GM18870 (cell line): ENCODE results near the gene OR52I1.
A peak's percentile ranks its signal among the peaks of the same experiment; 100 is the strongest.

ENCODE experiments used
- ATAC-seq: cut with Tn5 transposase; IDR thresholded peaks from one replicate; pipeline ENCODE4 v1.9.1; 2021; ENCODE audit warnings: moderate library complexity; ENCODE audit not compliant: unreplicated experiment

OR52I1 gene, protein sequence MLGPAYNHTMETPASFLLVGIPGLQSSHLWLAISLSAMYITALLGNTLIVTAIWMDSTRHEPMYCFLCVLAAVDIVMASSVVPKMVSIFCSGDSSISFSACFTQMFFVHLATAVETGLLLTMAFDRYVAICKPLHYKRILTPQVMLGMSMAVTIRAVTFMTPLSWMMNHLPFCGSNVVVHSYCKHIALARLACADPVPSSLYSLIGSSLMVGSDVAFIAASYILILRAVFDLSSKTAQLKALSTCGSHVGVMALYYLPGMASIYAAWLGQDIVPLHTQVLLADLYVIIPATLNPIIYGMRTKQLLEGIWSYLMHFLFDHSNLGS

GRCh38 chr11:4593739-4594138, at the start of gene OR52I1:
Gene OR52I1 (plus strand): TSS chr11:4594039. CDS start chr11:4594039, 0 bp downstream.
- no peak for ATAC-seq

DNA sequence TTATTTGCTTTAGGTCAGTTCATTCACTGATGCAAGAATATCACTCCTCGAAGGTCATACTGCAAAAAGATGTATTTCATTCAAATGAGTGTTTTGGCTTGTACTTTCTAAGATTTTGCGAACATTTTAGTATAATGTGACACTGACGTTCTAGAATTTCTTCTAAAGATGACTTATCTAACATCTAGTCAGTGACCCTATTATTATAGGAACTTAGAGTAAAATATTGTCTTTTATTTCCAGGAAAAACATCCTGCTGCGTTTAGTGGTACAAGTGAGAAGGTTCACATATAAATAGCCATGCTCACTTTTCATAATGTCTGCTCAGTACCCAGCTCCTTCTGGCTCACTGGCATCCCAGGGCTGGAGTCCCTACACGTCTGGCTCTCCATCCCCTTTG, 48.9 kb upstream of the OR52I1 start, which contains the start of gene OR52M1:
Gene OR52M1, plus strand, starts transcription at position 301 of the 400 bp plus-strand sequence. Its CDS starts 0 bp downstream, at position 301.
- no peak for ATAC-seq

- no peak for ATAC-seq
These were observed 47.0 kb upstream of the OR52I1 start for GRCh38 chr11:4546878-4547277.

- ATAC-seq: no peak
These were observed 46.4 kb upstream of the OR52I1 start for GRCh38 chr11:4547416-4547815.

- no peak for ATAC-seq
These were observed 42.4 kb upstream of the OR52I1 start for GRCh38 chr11:4551346-4551979.

- no peak for ATAC-seq
These were observed 34.1 kb upstream of the OR52I1 start for GRCh38 chr11:4559527-4560440.

GRCh38 chr11:4560467-4560866, 33.4 kb upstream of the OR52I1 start:
- no peak for ATAC-seq

- no peak for ATAC-seq
These were observed 28.5 kb upstream of the OR52I1 start for GRCh38 chr11:4565371-4565770.

DNA sequence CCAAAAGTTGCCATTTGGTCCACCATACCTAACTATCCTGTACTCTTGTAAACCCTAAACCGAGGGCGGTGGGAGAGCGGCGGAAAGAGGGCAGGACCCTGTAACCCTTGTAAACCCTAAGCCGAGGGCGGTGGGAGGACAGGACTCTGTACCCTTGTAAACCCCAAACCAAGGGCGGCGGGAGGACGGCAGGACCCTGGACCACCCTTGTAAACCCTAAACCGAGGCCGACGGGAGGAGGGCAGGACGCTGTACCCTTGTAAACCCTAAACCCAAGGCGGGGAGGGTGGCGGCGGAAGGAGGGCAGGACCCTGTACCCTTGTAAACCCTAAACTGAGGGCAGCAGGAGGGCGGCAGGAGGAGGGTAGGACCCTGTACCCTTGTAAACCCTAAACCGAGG, 24.8 kb upstream of the OR52I1 start:
- no peak for ATAC-seq

- ATAC-seq: no peak
These were observed 17.0 kb upstream of the OR52I1 start for GRCh38 chr11:4576880-4577279.

DNA sequence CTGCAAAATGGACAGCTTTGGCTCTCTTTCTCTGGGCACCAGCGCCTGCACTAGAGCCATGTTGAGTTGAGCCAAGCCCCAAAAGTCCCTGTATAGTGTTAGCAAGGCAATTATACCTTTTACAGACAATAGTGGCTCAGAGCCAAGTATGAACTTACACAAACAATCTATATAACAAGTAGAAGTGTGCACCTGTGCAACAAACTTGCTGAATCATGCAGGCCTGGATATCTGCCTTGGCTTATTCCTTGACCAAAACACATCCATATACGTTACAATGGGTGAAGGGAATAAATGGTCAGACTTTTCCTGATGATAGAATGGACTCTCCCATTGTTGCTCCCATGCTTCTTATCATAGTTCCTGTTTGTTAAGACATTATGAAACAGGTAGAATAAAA, 16.1 kb upstream of the OR52I1 start:
- ATAC-seq: no peak

DNA sequence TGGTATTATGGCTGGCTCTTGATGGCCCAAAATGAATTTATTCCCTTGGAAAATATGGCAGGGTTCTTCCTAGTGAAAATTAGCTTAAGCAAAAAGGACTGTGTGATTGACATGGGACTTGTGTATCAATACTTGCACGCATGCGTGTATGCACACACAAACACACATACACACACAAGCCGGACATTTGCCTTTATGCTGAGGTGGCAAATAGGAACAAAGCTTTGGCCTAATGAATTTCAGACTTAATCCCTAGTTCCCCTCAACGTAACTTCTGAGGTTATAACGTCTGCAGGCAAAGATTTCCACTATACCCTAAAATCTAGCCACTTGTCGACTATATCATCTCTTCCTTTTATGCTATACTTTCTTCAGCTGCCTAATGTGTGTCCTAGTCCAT, 15.2 kb upstream of the OR52I1 start:
- no peak for ATAC-seq

DNA sequence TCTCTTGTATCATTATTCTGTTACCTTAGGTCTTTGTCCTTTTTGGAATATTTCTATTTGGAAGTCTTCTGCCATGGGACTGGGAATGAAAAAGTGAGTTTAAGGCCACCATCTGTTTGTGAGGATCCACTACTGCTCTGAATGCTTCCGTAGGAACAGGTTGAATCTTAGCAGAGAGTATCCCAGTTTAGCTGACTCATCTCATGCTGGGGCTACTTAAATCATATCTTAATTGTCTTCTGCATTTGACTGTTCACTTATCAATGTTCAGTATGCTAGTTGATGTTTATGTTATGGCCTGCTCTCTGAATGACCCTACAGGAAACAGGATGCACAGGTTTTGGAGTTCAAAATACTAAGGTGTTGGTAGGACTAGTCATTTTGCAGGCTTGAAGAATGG, 13.7 kb upstream of the OR52I1 start:
- ATAC-seq: no peak

GRCh38 chr11:4581443-4581842, 12.4 kb upstream of the OR52I1 start, which contains the start of gene OR52I2:
Gene OR52I2 (plus strand): TSS chr11:4581743.
- ATAC-seq: no peak

DNA sequence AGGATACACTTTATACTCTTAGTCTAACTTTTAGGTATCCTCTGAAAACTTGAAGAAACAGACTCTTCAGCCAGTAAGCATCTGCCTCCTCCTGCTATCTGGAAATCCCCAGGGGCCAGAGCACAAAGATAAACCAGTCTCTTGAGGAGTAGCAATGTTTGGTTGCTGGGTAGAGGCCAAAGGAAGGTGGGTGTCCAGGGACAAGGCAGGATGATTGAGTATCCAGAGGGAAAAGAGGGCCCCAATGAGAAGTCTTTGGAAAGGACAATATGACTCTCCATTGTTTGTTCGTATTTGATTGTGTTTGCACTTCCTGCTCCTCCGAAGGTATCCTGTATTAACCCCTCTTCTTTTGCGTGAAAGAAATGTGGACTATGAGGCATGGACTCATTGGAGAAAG, 4.8 kb upstream of the OR52I1 start:
- ATAC-seq: no peak

DNA sequence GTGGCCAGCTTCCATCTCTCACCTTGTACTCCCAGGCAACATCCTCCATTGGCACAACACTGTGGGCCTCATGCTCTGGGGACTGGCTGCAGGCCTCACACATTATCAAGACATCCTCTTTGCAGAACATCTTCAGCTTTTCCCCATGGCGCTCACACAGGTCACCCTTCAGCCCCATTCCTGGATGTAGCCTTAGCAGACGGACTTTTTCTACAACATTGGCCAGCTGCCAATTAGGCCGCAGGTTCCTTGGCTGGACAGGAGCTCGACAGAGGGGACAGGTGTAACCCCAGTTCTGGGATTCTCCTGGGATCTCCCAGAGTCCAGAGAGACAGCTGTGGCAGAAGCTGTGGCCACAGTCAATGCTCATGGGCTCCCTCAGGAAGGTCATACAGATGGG, 11.2 kb downstream of the OR52I1 start:
- no peak for ATAC-seq

GRCh38 chr11:4606231-4607015, 12.6 kb downstream of the OR52I1 start:
- ATAC-seq: no peak

DNA sequence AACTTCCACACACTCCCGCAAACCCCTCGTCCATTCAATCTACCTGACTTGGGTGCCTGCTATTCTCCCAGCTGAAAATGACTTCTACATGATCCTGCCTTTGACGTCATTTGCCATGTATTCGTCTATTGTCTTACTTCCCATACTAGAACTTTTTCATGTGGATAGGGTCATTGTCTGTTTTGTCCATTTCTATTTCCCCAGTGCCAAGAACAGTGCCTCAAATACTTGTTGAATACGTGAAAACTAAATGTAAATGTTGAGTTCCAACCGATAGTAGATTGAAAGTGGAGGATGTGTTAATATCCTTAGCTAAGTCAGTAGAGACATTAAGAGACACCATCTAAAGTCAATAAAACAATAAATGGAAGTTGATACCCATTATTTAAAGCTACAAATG, 13.3 kb downstream of the OR52I1 start:
- no peak for ATAC-seq

GRCh38 chr11:4607781-4608666, 14.2 kb downstream of the OR52I1 start, which contains the start of gene TRIM68:
Gene TRIM68 (minus strand): TSS chr11:4608231. CDS start chr11:4605504, 2,727 bp downstream.
- peak; percentile 97 for ATAC-seq
